CD4-positive, alpha-beta T cell treated with Interferon alpha-2 for 1 hour (primary cell): ENCODE measurements around the gene ZNF516.

ENCODE experiments used
- DNase-seq, 2 donors: peaks; one replicate each; pipeline ENCODE4 v3.0.0-alpha.2; 2020 to 2022

ZNF516 gene

GRCh38 chr18:76507830-76508385, 12.9 kb upstream of the ZNF516 start:
- no peak for DNase-seq

GRCh38 chr18:76506974-76507764, 12.1 kb upstream of the ZNF516 start:
- DNase-seq: no peak

- DNase-seq: no peak
Measured at GRCh38 chr18:76506395-76506794, 11.4 kb upstream of the ZNF516 start.

- DNase-seq: no peak
Measured at GRCh38 chr18:76505614-76506013, 10.6 kb upstream of the ZNF516 start.

GRCh38 chr18:76504749-76505148, 9.7 kb upstream of the ZNF516 start:
- no peak for DNase-seq

- no peak for DNase-seq
Measured at GRCh38 chr18:76503649-76504386, 8.8 kb upstream of the ZNF516 start.

- DNase-seq: no peak
Measured at GRCh38 chr18:76502551-76502950, 7.5 kb upstream of the ZNF516 start.

- DNase-seq: peak; percentile 21 to 22
Measured at GRCh38 chr18:76499637-76500340, 4.7 kb upstream of the ZNF516 start.

- no peak for DNase-seq
Measured at GRCh38 chr18:76499021-76499420, 4.0 kb upstream of the ZNF516 start.

GRCh38 chr18:76498064-76498463, 3.0 kb upstream of the ZNF516 start:
- no peak for DNase-seq

- no peak for DNase-seq
Measured at GRCh38 chr18:76497021-76497420, 2.0 kb upstream of the ZNF516 start.

- DNase-seq: peak; percentile 46
Measured at GRCh38 chr18:76496194-76496890, 1.3 kb upstream of the ZNF516 start.

GRCh38 chr18:76495435-76496193, 572 bp upstream of the ZNF516 start:
- DNase-seq: peak; percentile 33 to 47

GRCh38 chr18:76494231-76495005, 624 bp downstream of the ZNF516 start:
- DNase-seq: peak in 1 of 2 donors; percentile 41

GRCh38 chr18:76493213-76494161, 1.6 kb downstream of the ZNF516 start:
- peak in 1 of 2 donors; percentile 11 for DNase-seq

GRCh38 chr18:76492669-76493212, 2.3 kb downstream of the ZNF516 start:
- peak; percentile 97 for DNase-seq

- peak in 1 of 2 donors; percentile 14 for DNase-seq
Measured at GRCh38 chr18:76491776-76492668, 3.0 kb downstream of the ZNF516 start.

- peak; percentile 80 for DNase-seq
Measured at GRCh38 chr18:76491473-76491775, 3.6 kb downstream of the ZNF516 start.
